Fibroblast of lung (primary cell): ENCODE data around the gene TRPT1. TPM values are rescaled to one million over a fixed set of nuclear protein-coding genes. Genes with fewer than 3 reads are reported as not detected.

Experiments
- DNase-seq, 2 donors: peaks; one replicate each; pipeline versions ENCODE4 v3.0.0 to v3.0.0-alpha.2; 2010; ENCODE audit warnings: low read depth in 2 of 2
- H2AFZ ChIP-seq: 2 replicates; pipeline ENCODE4 v1.5.1; 2012; ENCODE audit warnings: low read length, control low read depth, inconsistent platforms
- H3K27ac ChIP-seq: 2 replicates; pipeline ENCODE4 v1.5.1; 2011; ENCODE audit warnings: low read length, control low read depth; ENCODE audit not compliant: insufficient read depth
- H3K27me3 ChIP-seq: 2 replicates; pipeline ENCODE4 v1.5.1; 2011; ENCODE audit warnings: mild to moderate bottlenecking, low read length; ENCODE audit not compliant: control insufficient read depth, insufficient read depth
- H3K36me3 ChIP-seq: 2 replicates; pipeline ENCODE4 v1.5.1; 2011; ENCODE audit warnings: low read length; ENCODE audit not compliant: control insufficient read depth, insufficient read depth
- H3K4me1 ChIP-seq: 2 replicates; pipeline ENCODE4 v1.5.1; 2011; ENCODE audit warnings: low read length; ENCODE audit not compliant: control insufficient read depth, insufficient read depth; ENCODE audit errors: extremely low read depth
- H3K4me2 ChIP-seq: 2 replicates; pipeline ENCODE4 v1.5.1; 2011; ENCODE audit warnings: low read length, control low read depth; ENCODE audit not compliant: insufficient read depth; ENCODE audit errors: extremely low read depth
- H3K4me3 ChIP-seq, 4 experiments: fragments of 200-600 bp in 1 of 4; sonication (generic) in 1 of 4; replicated peaks in 1 of 4; 2 replicates each; pipeline ENCODE4 v1.5.1; 2011 to 2016; ENCODE audit warnings: low read length in 4 of 4, low read depth in 3 of 4, mild to moderate bottlenecking in 3 of 4, control low read depth in 2 of 4, inconsistent platforms in 1 of 4, mixed read lengths in 1 of 4; ENCODE audit not compliant: insufficient read depth in 1 of 4; ENCODE audit errors: control extremely low read depth in 1 of 4
- H3K79me2 ChIP-seq: 2 replicates; pipeline ENCODE4 v1.5.1; 2012; ENCODE audit warnings: mild to moderate bottlenecking, low read length, inconsistent platforms; ENCODE audit not compliant: control insufficient read depth, insufficient read depth
- H3K9ac ChIP-seq: 2 replicates; pipeline ENCODE4 v1.5.1; 2011; ENCODE audit warnings: mild to moderate bottlenecking, low read length, control low read depth; ENCODE audit not compliant: insufficient read depth
- H3K9me3 ChIP-seq: 2 replicates; pipeline ENCODE4 v1.5.1; 2012; ENCODE audit warnings: low read depth, low read length; ENCODE audit not compliant: control insufficient read depth, insufficient read depth
- H4K20me1 ChIP-seq: 2 replicates; pipeline ENCODE4 v1.5.1; 2011; ENCODE audit warnings: low read length; ENCODE audit not compliant: control insufficient read depth, insufficient read depth; ENCODE audit errors: extremely low read depth
- CTCF ChIP-seq, 2 donors: IDR thresholded peaks in 1 of 2; conservative IDR thresholded peaks in 1 of 2; 1 replicate in 1 of 2; 2 replicates in 1 of 2; pipeline ENCODE4 v1.5.1; 2011 to 2012; ENCODE audit warnings: low read length in 2 of 2, control low read depth in 1 of 2, inconsistent platforms in 1 of 2, low read depth in 1 of 2, mild to moderate bottlenecking in 1 of 2
- EZH2 ChIP-seq: IDR thresholded peaks from 2 replicates; pipeline ENCODE4 v1.5.1; 2012; ENCODE audit warnings: low read length, control low read depth, mild to moderate bottlenecking; ENCODE audit errors: missing control alignments
- polyA plus RNA-seq, 2 donors: library from polyadenylated mRNA; depleted of rRNA in 1 of 2; stranded (reverse) in 1 of 2; unstranded in 1 of 2; fragments of >200 nt; gene quantifications; 2 replicates each; pipeline ENCODE4 v1.2.1, GENCODE V29; 2011 to 2012; ENCODE audit warnings: missing spikeins in 1 of 2
- total RNA-seq: library from RNA; depleted of rRNA; stranded (reverse); fragments of >200 nt; gene quantifications from 2 replicates; pipeline ENCODE4 v1.2.1, GENCODE V29; 2014

The TRPT1 gene
- total and polyA plus RNA-seq, 2 donors (not counting 1 experiment from before 2014, with no cell fraction given) = 20.5 to 41.5 TPM

GRCh38 chr11:64253481-64253880 is 27.5 kb upstream of the TRPT1 start:
- Histone ChIP-seq H3K27me3 (no peaks in the 10 kb centered on the region), H3K4me2 (no peak overlapping the region), H2AFZ (no peak overlapping the region), H4K20me1 (no peaks in the 10 kb centered on the region), H3K4me3 (peak overlapping the region in 1 of 4 experiments; percentile 87), H3K27ac (no peak overlapping the region), H3K4me1 (peaks cover 5% of the 10 kb centered on the region), H3K79me2 (peaks cover 24% of the 10 kb centered on the region), H3K9ac (no peak overlapping the region), H3K36me3 (peaks cover 17% of the 10 kb centered on the region), H3K9me3 (no peaks in the 10 kb centered on the region)
- no peak for TF ChIP-seq CTCF (conservative IDR thresholded peaks at IDR 0.05 in 1 of 2, IDR thresholded peaks at IDR 0.05 in 1 of 2; ENCODE audit: low read depth in 1 of 2, low read length in 2 of 2)
- TF ChIP-seq EZH2 = no peak
- no peak for DNase-seq

GRCh38 chr11:64253043-64253442 is 27.1 kb upstream of the TRPT1 start:
- Histone ChIP-seq H3K4me1 (peaks cover 5% of the 10 kb centered on the region), H2AFZ (no peak overlapping the region), H3K27me3 (no peaks in the 10 kb centered on the region), H3K4me2 (peak overlapping the region; percentile 68), H3K9ac (no peak overlapping the region), H3K9me3 (no peaks in the 10 kb centered on the region), H3K79me2 (peaks cover 24% of the 10 kb centered on the region), H4K20me1 (no peaks in the 10 kb centered on the region), H3K36me3 (peaks cover 14% of the 10 kb centered on the region), H3K27ac (no peak overlapping the region), H3K4me3 (peak overlapping the region; percentile 7 to 98 (median 54))
- TF ChIP-seq EZH2 = no peak
- TF ChIP-seq CTCF (conservative IDR thresholded peaks at IDR 0.05 in 1 of 2, IDR thresholded peaks at IDR 0.05 in 1 of 2; ENCODE audit: low read depth in 1 of 2, low read length in 2 of 2) = no peak
- DNase-seq = no peak

- peaks cover 14% of the 10 kb centered on the region for H3K36me3 ChIP-seq
- H3K4me3 ChIP-seq = peak overlapping the region; percentile 79 to 98 (median 88)
- H3K27me3 ChIP-seq = no peaks in the 10 kb centered on the region
- H3K9ac ChIP-seq = peak overlapping the region; percentile 76
- peak overlapping the region; percentile 92 for H3K4me2 ChIP-seq
- peaks cover 8% of the 10 kb centered on the region for H3K4me1 ChIP-seq
- DNase-seq = peak; percentile 25
- H2AFZ ChIP-seq = no peak overlapping the region
- H3K27ac ChIP-seq = peak overlapping the region; percentile 63
- no peaks in the 10 kb centered on the region for H3K9me3 ChIP-seq
- no peaks in the 10 kb centered on the region for H4K20me1 ChIP-seq
- TF ChIP-seq EZH2 (no peak), CTCF (conservative IDR thresholded peaks at IDR 0.05 in 1 of 2, IDR thresholded peaks at IDR 0.05 in 1 of 2; ENCODE audit: low read depth in 1 of 2, low read length in 2 of 2) (peak; percentile 42 to 44)
- H3K79me2 ChIP-seq = peaks cover 24% of the 10 kb centered on the region
These were observed 26.3 kb upstream of the TRPT1 start for GRCh38 chr11:64252003-64252872.
